Gastroesophageal sphincter (tissue), 4 donors: ENCODE measurements around the gene PTPN13. TPM values are rescaled to one million over a fixed set of nuclear protein-coding genes. Genes with fewer than 3 reads are reported as not detected.

ENCODE experiments used
- ATAC-seq: fragments of 150-250 bp; one replicate; pipeline ENCODE4 v1.9.1; 2016; ENCODE audit warnings: mild to moderate bottlenecking, moderate library complexity
- H3K27ac ChIP-seq, 4 donors: fragments of 200-600 bp; sonication (generic) in 3 of 4; 1 replicate in 3 of 4; 2 replicates in 1 of 4; pipeline ENCODE4 v1.5.1; 2016 to 2019
- H3K27me3 ChIP-seq: fragments of 200-600 bp; sonication (generic); one replicate; pipeline ENCODE4 v1.5.1; 2019
- H3K36me3 ChIP-seq, 2 donors: fragments of 200-600 bp; sonication (generic); one replicate each; pipeline ENCODE4 v1.5.1; 2019; ENCODE audit warnings: control low read depth in 1 of 2
- H3K4me1 ChIP-seq, 3 donors: fragments of 200-600 bp; sonication (generic); 1 replicate in 2 of 3; 2 replicates in 1 of 3; pipeline ENCODE4 v1.5.1; 2016 to 2019; ENCODE audit warnings: control low read depth in 2 of 3
- H3K4me3 ChIP-seq, 2 donors: fragments of 200-600 bp; sonication (generic); one replicate each; pipeline ENCODE4 v1.5.1; 2019; ENCODE audit warnings: mild to moderate bottlenecking in 1 of 2, moderate library complexity in 1 of 2
- H3K9me3 ChIP-seq, 3 donors: fragments of 200-600 bp; sonication (generic); one replicate each; pipeline ENCODE4 v1.5.1; 2017 to 2019; ENCODE audit warnings: control low read depth in 2 of 3
- EP300 ChIP-seq: sonication (generic); formaldehyde crosslinking; IDR thresholded peaks from one replicate; pipeline ENCODE4 v1.6.1; 2017; ENCODE audit warnings: antibody characterized with exemption, mild to moderate bottlenecking
- POLR2A ChIP-seq, 2 donors: fragments of 450-650 bp; IDR thresholded peaks; one replicate each; pipeline ENCODE4 v1.6.1; 2017; ENCODE audit warnings: antibody characterized with exemption in 2 of 2, mild to moderate bottlenecking in 2 of 2, moderate library complexity in 1 of 2
- POLR2AphosphoS5 ChIP-seq: sonication (generic); formaldehyde crosslinking; IDR thresholded peaks from one replicate; pipeline ENCODE4 v1.6.1; 2017; ENCODE audit warnings: antibody characterized with exemption
- WGBS, 2 donors: methylation state at CpG; one replicate each; pipeline ENCODE4 v1.1.5; 2018; ENCODE audit warnings: low coverage in 1 of 2; 5-methylcytosine and 5-hydroxymethylcytosine counted together
- total RNA-seq, 4 donors: library from RNA; depleted of rRNA; stranded (reverse); fragments of >200 nt; gene quantifications; one replicate each; pipeline ENCODE4 v1.1.0, GENCODE V29; 2016
- TF ChIP-seq, protein P1 (sequence below), 4 experiments: fragments of 200-600 bp in 2 of 4; fragments of 450-650 bp in 2 of 4; sonication (generic) in 1 of 4; IDR thresholded peaks; one replicate each; pipeline ENCODE4 v1.5.1; 2017 to 2019; ENCODE audit warnings: antibody characterized with exemption in 4 of 4, mild to moderate bottlenecking in 2 of 4, moderate library complexity in 2 of 4

PTPN13 gene
- total RNA-seq, 4 donors from 2014 or later, result 12.8 to 22.7 (median 20.7) TPM

DNA sequence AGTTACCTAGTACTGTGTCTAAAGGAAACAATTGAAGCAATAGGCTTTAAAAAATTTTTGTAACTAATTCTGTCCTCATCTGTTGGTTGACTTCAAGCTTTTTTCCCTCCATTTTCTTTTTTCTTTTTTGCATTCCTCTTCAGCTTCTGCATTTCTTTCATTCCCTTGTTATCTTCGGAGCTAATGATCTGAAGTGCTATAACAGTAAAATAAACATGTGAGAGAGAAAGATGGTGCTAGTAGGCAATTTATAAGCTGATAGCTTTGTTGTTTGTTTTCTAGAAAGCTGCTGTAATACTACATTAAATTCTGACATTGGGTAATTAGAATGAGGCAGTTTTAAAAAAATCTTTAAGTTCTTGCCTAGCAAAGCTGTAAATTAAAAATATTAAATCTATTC is 37.1 kb downstream of the PTPN13 start:
- WGBS, 2 donors, result 40 to 44% methylated on average over 1 of the region's 1 CpG
- H3K27ac ChIP-seq, result no peak overlapping the region
- H3K4me1 ChIP-seq, result no peaks in the 10 kb centered on the region
- no peaks in the 10 kb centered on the region for H3K9me3 ChIP-seq
- no peaks in the 10 kb centered on the region for H3K27me3 ChIP-seq
- H3K4me3 ChIP-seq, result no peak overlapping the region
- ATAC-seq, result no peak
- H3K36me3 ChIP-seq, result peaks cover 0 to 9% of the 10 kb centered on the region in 2 donors
- TF ChIP-seq, protein P1, sequence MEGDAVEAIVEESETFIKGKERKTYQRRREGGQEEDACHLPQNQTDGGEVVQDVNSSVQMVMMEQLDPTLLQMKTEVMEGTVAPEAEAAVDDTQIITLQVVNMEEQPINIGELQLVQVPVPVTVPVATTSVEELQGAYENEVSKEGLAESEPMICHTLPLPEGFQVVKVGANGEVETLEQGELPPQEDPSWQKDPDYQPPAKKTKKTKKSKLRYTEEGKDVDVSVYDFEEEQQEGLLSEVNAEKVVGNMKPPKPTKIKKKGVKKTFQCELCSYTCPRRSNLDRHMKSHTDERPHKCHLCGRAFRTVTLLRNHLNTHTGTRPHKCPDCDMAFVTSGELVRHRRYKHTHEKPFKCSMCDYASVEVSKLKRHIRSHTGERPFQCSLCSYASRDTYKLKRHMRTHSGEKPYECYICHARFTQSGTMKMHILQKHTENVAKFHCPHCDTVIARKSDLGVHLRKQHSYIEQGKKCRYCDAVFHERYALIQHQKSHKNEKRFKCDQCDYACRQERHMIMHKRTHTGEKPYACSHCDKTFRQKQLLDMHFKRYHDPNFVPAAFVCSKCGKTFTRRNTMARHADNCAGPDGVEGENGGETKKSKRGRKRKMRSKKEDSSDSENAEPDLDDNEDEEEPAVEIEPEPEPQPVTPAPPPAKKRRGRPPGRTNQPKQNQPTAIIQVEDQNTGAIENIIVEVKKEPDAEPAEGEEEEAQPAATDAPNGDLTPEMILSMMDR (IDR thresholded peaks at IDR 0.05), result no peak
- TF ChIP-seq EP300, result no peak
- TF ChIP-seq POLR2A (IDR thresholded peaks at IDR 0.05), result no peak
- TF ChIP-seq POLR2AphosphoS5, result no peak

DNA sequence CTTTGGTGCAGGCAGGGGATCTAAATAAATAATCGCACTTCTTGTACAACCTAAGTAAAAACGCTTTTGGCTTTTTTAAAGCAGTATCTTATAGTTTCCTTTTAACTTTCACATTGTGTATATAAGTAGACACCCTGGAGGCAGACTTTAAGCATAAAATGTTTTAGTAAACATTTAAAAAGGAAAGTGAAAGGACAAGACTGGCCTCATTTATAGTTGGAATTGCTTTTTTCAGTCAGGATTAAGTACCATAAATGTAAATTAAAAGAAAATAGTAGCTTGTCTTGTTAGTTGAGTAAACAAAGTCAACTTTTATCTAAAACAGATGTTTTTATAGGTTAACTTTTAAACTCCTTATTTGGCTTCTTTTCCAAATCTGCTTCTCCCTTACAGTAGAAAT is 39.7 kb downstream of the PTPN13 start:
- TF ChIP-seq EP300, result no peak
- TF ChIP-seq, protein P1 (IDR thresholded peaks at IDR 0.05), result no peak
- no peak for TF ChIP-seq POLR2AphosphoS5
- TF ChIP-seq POLR2A (IDR thresholded peaks at IDR 0.05), result no peak
- Histone ChIP-seq H3K27me3 (no peaks in the 10 kb centered on the region), H3K4me3 (no peak overlapping the region), H3K27ac (no peak overlapping the region), H3K4me1 (no peaks in the 10 kb centered on the region), H3K36me3 (peaks cover 0 to 12% of the 10 kb centered on the region in 2 donors), H3K9me3 (no peaks in the 10 kb centered on the region)
- no peak for ATAC-seq
- WGBS, 2 donors, result 41 to 59% methylated on average over 2 of the region's 2 CpGs

DNA sequence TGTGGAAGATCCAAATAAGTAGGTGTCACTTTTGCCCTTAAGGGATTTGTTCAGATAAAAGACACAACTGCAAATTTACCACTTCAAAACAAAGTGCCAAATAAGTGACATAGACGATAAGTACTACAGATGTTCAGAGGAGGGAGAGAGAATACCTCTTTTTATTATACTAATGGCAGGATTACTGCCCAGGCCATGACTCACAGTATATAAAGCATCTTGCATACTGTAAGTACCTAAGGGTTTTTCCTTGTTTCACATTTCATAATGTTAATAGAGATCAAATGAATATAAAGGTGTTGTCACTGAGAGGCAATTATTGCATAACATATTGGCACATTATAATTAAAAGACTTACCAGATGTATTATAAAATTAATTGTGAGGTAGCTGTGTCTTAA is 46.4 kb downstream of the PTPN13 start:
- Histone ChIP-seq H3K4me3 (no peak overlapping the region), H3K27me3 (no peaks in the 10 kb centered on the region), H3K9me3 (no peaks in the 10 kb centered on the region), H3K36me3 (peaks cover 0 to 10% of the 10 kb centered on the region in 2 donors), H3K4me1 (no peaks in the 10 kb centered on the region), H3K27ac (no peak overlapping the region)
- no peak for TF ChIP-seq POLR2A (IDR thresholded peaks at IDR 0.05)
- WGBS, 2 donors, result 0 to 43% methylated on average over 1 of the region's 1 CpG
- ATAC-seq, result no peak

DNA sequence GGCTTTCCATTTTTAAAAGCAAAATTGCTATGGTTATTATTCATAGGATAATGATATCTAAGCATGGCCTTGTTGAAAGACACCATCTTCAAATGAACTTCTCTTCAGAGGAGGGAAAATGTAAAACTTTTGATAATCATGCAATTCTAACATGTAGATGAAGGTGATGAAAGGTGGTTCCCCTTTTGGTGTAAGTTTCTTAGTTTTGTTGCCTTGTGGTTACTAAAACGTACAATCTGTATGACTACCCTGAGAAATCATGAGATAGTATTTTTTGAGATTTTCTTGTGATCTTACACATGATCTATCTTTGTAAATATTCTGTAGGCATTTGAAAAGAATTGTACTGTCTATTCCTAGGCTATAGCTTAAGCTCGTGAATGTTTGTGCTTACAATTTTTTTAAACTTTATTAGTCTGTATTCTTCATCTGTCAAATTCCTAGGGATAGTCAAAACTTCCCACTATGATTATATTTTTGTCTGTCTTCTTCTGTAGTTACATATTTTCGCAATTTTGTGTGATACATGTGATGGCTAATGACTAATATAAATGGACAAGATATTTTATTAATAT is 47.5 kb downstream of the PTPN13 start:
- H3K4me3 ChIP-seq, result no peak overlapping the region
- no peaks in the 10 kb centered on the region for H3K36me3 ChIP-seq
- H3K27me3 ChIP-seq, result no peaks in the 10 kb centered on the region
- no peaks in the 10 kb centered on the region for H3K4me1 ChIP-seq
- TF ChIP-seq, protein P1 (IDR thresholded peaks at IDR 0.05), result no peak
- TF ChIP-seq POLR2AphosphoS5 (no peak), EP300 (no peak), POLR2A (IDR thresholded peaks at IDR 0.05) (no peak)
- ATAC-seq, result no peak
- no peak overlapping the region for H3K27ac ChIP-seq
- no peaks in the 10 kb centered on the region for H3K9me3 ChIP-seq
- WGBS, 2 donors, result 73 to 82% methylated on average over 3 of the region's 3 CpGs

DNA sequence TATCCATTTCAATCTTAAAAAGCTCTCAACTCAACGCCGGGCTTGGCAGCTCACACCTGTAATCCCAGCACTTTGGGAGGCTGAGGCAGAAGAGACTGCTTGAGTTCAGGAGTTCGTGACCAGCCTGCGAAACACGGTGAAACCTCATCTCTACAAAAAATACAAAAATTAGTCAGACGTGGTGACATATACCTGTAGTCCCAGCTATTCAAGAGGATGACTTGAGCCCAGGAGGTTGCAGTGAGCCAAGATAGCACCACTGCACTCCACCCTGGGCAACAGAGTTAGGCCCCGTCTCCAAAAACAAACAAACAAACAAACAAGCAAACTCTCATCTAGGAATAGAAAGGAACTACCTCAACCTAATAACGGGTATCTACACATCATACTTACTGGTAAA is 50.8 kb downstream of the PTPN13 start:
- H3K27me3 ChIP-seq, result no peaks in the 10 kb centered on the region
- TF ChIP-seq POLR2A (IDR thresholded peaks at IDR 0.05) (no peak), EP300 (no peak), POLR2AphosphoS5 (no peak)
- TF ChIP-seq, protein P1 (IDR thresholded peaks at IDR 0.05), result no peak
- no peak overlapping the region for H3K27ac ChIP-seq
- no peak for ATAC-seq
- H3K4me3 ChIP-seq, result no peak overlapping the region
- H3K4me1 ChIP-seq, result no peaks in the 10 kb centered on the region
- H3K36me3 ChIP-seq, result no peaks in the 10 kb centered on the region
- WGBS, 2 donors, result 86 to 94% methylated on average over 6 to 8 of the region's 8 CpGs
- H3K9me3 ChIP-seq, result peaks cover 0 to 18% (median 0%) of the 10 kb centered on the region in 3 donors
